ENCODE data around the gene PLEKHG4B.

- TF ChIP-seq CTCF (IDR thresholded peaks at IDR 0.05; ENCODE audit: insufficient read depth, low read length, poor library complexity, severe bottlenecking): no peak
- no peak for TF ChIP-seq EZH2phosphoT487 (conservative IDR thresholded peaks at IDR 0.05; ENCODE audit: low read length)
Measured at GRCh38 chr5:139579-140442, 47.8 kb downstream of the PLEKHG4B start.
